A549 (cell line): ENCODE results near the gene PRR19. TPM values are rescaled to one million over a fixed set of nuclear protein-coding genes. Genes with fewer than 3 reads are reported as not detected.

ENCODE experiments used
- ATAC-seq, 2 experiments: fragments of 200-7000 bp in 1 of 2; fragments of >200 bp in 1 of 2; cut with Nextera tagmentation in 1 of 2; cut with Tn5 transposase in 1 of 2; 3 replicates each; pipeline versions ENCODE4 v1.8.0 to v1.9.1; 2018 to 2020; ENCODE audit warnings: mild to moderate bottlenecking in 1 of 2, moderate library complexity in 1 of 2
- CTCF ChIA-PET: fragments of 300-600 bp; sonication (Branson Sonifier 250); formaldehyde crosslinking; extraction: SDS; loops from one replicate; lab custom pipeline; 2021; ENCODE audit warnings: antibody characterized with exemption, inconsistent platforms; lab: Yijun Ruan, JAX
- POLR2A ChIA-PET: fragments of 350-600 bp; formaldehyde crosslinking; extraction: SDS; loops from one replicate; lab custom pipeline; 2021; ENCODE audit warnings: antibody characterized with exemption, inconsistent platforms; lab: Yijun Ruan, JAX
- DNase-seq, 2 experiments: peaks; one replicate each; pipeline versions ENCODE4 v3.0.0 to v3.0.0-alpha.2; 2011 to 2016; ENCODE audit warnings: low read depth in 1 of 2, low spot score in 1 of 2
- FAIRE-seq: peaks from 2 replicates; lab custom pipeline; 2011; peaks lifted over from hg19 to GRCh38; lab: Jason Lieb, UNC
- H3K27ac ChIP-seq, 2 experiments: fragments of >200 bp; sonication (Bioruptor Twin); formaldehyde crosslinking; 3 replicates each; pipeline ENCODE4 v1.5.1; 2016 to 2017
- H3K4me1 ChIP-seq: fragments of >200 bp; sonication (Bioruptor Twin); formaldehyde crosslinking; 3 replicates; pipeline ENCODE4 v1.6.1; 2016
- H3K4me2 ChIP-seq: fragments of >200 bp; sonication (Bioruptor Twin); formaldehyde crosslinking; 3 replicates; pipeline ENCODE4 v1.6.1; 2016
- H3K4me3 ChIP-seq: fragments of >200 bp; sonication (Bioruptor Twin); formaldehyde crosslinking; 3 replicates; pipeline ENCODE4 v1.5.1; 2016
- H3K9me3 ChIP-seq: fragments of >200 bp; sonication (Bioruptor Twin); formaldehyde crosslinking; 3 replicates; pipeline ENCODE4 v1.6.1; 2016
- BHLHE40 ChIP-seq: IDR thresholded peaks from 2 replicates; pipeline ENCODE4 v1.6.1; 2012; ENCODE audit warnings: low read depth, low read length, inconsistent platforms
- CEBPB ChIP-seq, 2 experiments: fragments of >200 bp in 1 of 2; sonication (Bioruptor Twin) in 1 of 2; formaldehyde crosslinking in 1 of 2; IDR thresholded peaks; 2 replicates each; pipeline ENCODE4 v1.6.1; 2012 to 2016
- CHD2 ChIP-seq: fragments of 150-350 bp; IDR thresholded peaks from 2 replicates; pipeline ENCODE4 v1.6.1; 2014; ENCODE audit warnings: low read length; ENCODE audit not compliant: partially characterized antibody
- CHD4 ChIP-seq: fragments of 200-600 bp; sonication (generic); IDR thresholded peaks from 2 replicates; pipeline ENCODE4 v1.6.1; 2016; ENCODE audit warnings: antibody characterized with exemption, mild to moderate bottlenecking, borderline replicate concordance
- ESRRA ChIP-seq: fragments of 150-350 bp; IDR thresholded peaks from 2 replicates; pipeline ENCODE4 v1.6.1; 2014; ENCODE audit warnings: mild to moderate bottlenecking, low read length, borderline replicate concordance
- HOXA7 ChIP-seq: fragments of 250-450 bp; sonication (Bioruptor Pico); IDR thresholded peaks from 2 replicates; pipeline ENCODE4 v1.5.0; 2020; ENCODE audit warnings: mild to moderate bottlenecking, moderate library complexity
- HOXB13 ChIP-seq: fragments of 250-450 bp; sonication (Bioruptor Pico); IDR thresholded peaks from 2 replicates; pipeline ENCODE4 v1.5.0; 2020; ENCODE audit warnings: low read depth, mild to moderate bottlenecking, moderate library complexity
- JUN ChIP-seq, 2 experiments: fragments of >200 bp; sonication (Bioruptor Twin); formaldehyde crosslinking; IDR thresholded peaks; 2 replicates in 1 of 2; 3 replicates in 1 of 2; pipeline ENCODE4 v1.6.1; 2016 to 2017
- MAFK ChIP-seq: fragments of 450-650 bp; IDR thresholded peaks from 2 replicates; pipeline ENCODE4 v1.6.1; 2014; ENCODE audit not compliant: partially characterized antibody
- MAZ ChIP-seq: fragments of 150-350 bp; IDR thresholded peaks from 2 replicates; pipeline ENCODE4 v1.6.1; 2014; ENCODE audit warnings: antibody characterized with exemption, low read depth, low read length, borderline replicate concordance
- MYC ChIP-seq: IDR thresholded peaks from 2 replicates; pipeline ENCODE4 v1.6.1; 2012; ENCODE audit warnings: mild to moderate bottlenecking, inconsistent platforms, low read length, improper control_type of control experiment, borderline replicate concordance
- NFE2L2 ChIP-seq: fragments of 150-350 bp; conservative IDR thresholded peaks from 2 replicates; pipeline ENCODE4 v1.6.1; 2014; ENCODE audit warnings: low read length
- NR3C1 ChIP-seq: fragments of >200 bp; sonication (Bioruptor Twin); formaldehyde crosslinking; IDR thresholded peaks from 3 replicates; pipeline ENCODE4 v1.6.1; 2017
- POLR2AphosphoS2 ChIP-seq: conservative IDR thresholded peaks from 2 replicates; pipeline ENCODE4 v1.6.1; 2012; ENCODE audit warnings: low read length, improper control_type of control experiment, inconsistent platforms
- RAD21 ChIP-seq, 2 experiments: fragments of >200 bp in 1 of 2; sonication (Bioruptor Twin) in 1 of 2; formaldehyde crosslinking in 1 of 2; IDR thresholded peaks in 1 of 2; conservative IDR thresholded peaks in 1 of 2; 2 replicates in 1 of 2; 3 replicates in 1 of 2; pipeline ENCODE4 v1.6.1; 2012 to 2018; ENCODE audit warnings: inconsistent platforms in 1 of 2
- RNF2 ChIP-seq: fragments of 200-600 bp; sonication (generic); IDR thresholded peaks from 2 replicates; pipeline ENCODE4 v1.6.1; 2016; ENCODE audit warnings: low read depth, mild to moderate bottlenecking, antibody characterized with exemption, moderate library complexity, borderline replicate concordance
- SMC3 ChIP-seq: fragments of >200 bp; sonication (Bioruptor Twin); formaldehyde crosslinking; IDR thresholded peaks from 3 replicates; pipeline ENCODE4 v1.6.1; 2018; ENCODE audit warnings: inconsistent platforms
- TP53 ChIP-seq: fragments of 250-450 bp; sonication (Bioruptor Pico); IDR thresholded peaks from 2 replicates; pipeline ENCODE4 v1.5.0; 2021; ENCODE audit warnings: mild to moderate bottlenecking, moderate library complexity
- ZNF302 ChIP-seq: fragments of 250-450 bp; sonication (Bioruptor Pico); IDR thresholded peaks from 2 replicates; pipeline ENCODE4 v1.9.0; 2021; ENCODE audit warnings: inconsistent platforms, mild to moderate bottlenecking, moderate library complexity
- WGBS: methylation state at CpG from one replicate; pipeline ENCODE4 v1.1.6; 2017; ENCODE audit errors: missing lambda C conversion rate; 5-methylcytosine and 5-hydroxymethylcytosine counted together
- polyA plus RNA-seq, 4 experiments: library from polyadenylated mRNA; depleted of rRNA in 3 of 4; stranded (reverse); fragments of >200 nt; fragmentation: RNase III in 1 of 4; extraction: RNeasy Plus Mini Kit Qiagen cat#74134 plus additional on column Dnase treatment in 1 of 4; gene quantifications; 2 replicates in 3 of 4; 3 replicates in 1 of 4; pipeline ENCODE4 v1.2.3, GENCODE V29; 2011 to 2017
- TF ChIP-seq, protein P1 (sequence below): fragments of 250-450 bp; sonication (Bioruptor Pico); IDR thresholded peaks from 2 replicates; pipeline ENCODE4 v1.5.0; 2020; ENCODE audit warnings: low read depth, mild to moderate bottlenecking, moderate library complexity
- TF ChIP-seq, protein P2 (sequence below): fragments of 450-650 bp; IDR thresholded peaks from 2 replicates; pipeline ENCODE4 v1.6.1; 2014; ENCODE audit warnings: antibody characterized with exemption
- TF ChIP-seq, protein P3 (sequence below): fragments of 200-600 bp; sonication (generic); IDR thresholded peaks from 2 replicates; pipeline ENCODE4 v1.6.1; 2016; ENCODE audit warnings: antibody characterized with exemption, mild to moderate bottlenecking, moderate library complexity
- TF ChIP-seq, protein P4 (sequence below): fragments of >200 bp; sonication (Bioruptor Twin); formaldehyde crosslinking; IDR thresholded peaks from 2 replicates; pipeline ENCODE4 v1.6.1; 2016

The PRR19 gene
- polyA plus RNA-seq, 2 of the 4 experiments (the other 2 are of a cell fraction): 1.1 to 4.5 TPM

DNA sequence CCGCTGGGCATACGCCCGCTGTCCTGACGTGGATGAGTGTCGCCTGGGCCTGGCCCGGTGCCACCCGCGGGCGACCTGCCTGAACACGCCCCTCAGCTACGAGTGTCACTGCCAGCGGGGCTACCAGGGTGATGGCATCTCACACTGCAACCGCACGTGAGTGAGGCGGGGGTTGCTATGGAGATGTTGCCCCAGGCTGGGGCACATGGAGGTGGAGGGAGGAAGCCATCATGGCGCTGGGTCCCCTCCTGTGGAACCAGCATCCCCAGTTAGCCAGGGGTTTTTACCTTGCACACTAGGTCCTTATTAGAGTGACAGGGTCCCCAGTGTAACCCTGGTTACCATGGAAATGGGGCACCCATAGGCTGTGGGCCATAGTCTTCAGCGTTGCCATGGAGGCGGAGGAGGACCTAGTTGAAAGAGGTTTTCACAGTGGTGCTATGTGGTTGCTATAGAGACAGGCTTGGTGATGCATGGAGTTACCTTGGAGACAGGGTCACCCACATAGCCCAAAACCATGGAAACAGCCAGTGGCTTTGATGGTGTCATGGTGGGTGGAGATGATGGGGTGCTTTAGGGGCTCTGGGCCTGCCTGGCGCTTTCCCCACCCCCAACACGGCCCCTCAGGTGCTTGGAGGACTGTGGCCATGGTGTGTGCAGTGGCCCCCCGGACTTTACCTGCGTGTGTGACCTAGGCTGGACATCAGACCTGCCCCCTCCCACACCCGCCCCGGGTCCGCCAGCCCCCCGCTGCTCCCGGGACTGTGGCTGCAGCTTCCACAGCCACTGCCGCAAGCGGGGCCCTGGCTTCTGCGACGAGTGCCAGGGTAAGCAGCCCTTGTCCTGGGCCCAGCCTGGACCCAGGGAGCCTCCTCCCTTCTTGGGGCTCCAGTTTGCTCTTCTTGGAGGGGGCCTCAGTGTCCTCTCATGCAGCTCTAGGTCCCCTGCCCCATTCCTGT lies 50.6 kb downstream of the PRR19 start:
- FAIRE-seq: no peak
- POLR2A ChIA-PET: interaction anchor here (0.6 kb wide), 1 partner anchor 21 kb away, joined by 6 read pairs; no protein-coding TSS in a partner anchor
- H3K4me1 ChIP-seq: no peaks in the 10 kb centered on the region
- TF ChIP-seq CHD2: no peak
- TF ChIP-seq, protein P1, sequence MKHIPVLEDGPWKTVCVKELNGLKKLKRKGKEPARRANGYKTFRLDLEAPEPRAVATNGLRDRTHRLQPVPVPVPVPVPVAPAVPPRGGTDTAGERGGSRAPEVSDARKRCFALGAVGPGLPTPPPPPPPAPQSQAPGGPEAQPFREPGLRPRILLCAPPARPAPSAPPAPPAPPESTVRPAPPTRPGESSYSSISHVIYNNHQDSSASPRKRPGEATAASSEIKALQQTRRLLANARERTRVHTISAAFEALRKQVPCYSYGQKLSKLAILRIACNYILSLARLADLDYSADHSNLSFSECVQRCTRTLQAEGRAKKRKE (CRISPR knock-in tag): no peak
- TF ChIP-seq TP53 (CRISPR knock-in tag): no peak
- TF ChIP-seq, protein P2, sequence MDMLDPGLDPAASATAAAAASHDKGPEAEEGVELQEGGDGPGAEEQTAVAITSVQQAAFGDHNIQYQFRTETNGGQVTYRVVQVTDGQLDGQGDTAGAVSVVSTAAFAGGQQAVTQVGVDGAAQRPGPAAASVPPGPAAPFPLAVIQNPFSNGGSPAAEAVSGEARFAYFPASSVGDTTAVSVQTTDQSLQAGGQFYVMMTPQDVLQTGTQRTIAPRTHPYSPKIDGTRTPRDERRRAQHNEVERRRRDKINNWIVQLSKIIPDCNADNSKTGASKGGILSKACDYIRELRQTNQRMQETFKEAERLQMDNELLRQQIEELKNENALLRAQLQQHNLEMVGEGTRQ: no peak
- no peak for TF ChIP-seq HOXB13
- no peak for TF ChIP-seq RNF2
- no peak for TF ChIP-seq CHD4
- no peak for TF ChIP-seq CEBPB (IDR thresholded peaks at IDR 0.05)
- TF ChIP-seq HOXA7 (CRISPR knock-in tag): no peak
- TF ChIP-seq ZNF302 (CRISPR knock-in tag): no peak
- TF ChIP-seq, all 56 proteins: peak for 0
- H3K9me3 ChIP-seq: no peaks in the 10 kb centered on the region
- no peak overlapping the region for H3K4me3 ChIP-seq
- H3K4me2 ChIP-seq: no peak overlapping the region
- WGBS: 90% methylated on average over 22 of the region's 31 CpGs
- H3K27ac ChIP-seq: no peak overlapping the region
- CTCF ChIA-PET: interaction anchor here (1.0 kb wide), 1 partner anchor 48 kb away, joined by 3 read pairs; no protein-coding TSS in a partner anchor
- ATAC-seq: peak; percentile 8 to 47; a peak in 4 of 6 replicates
- DNase-seq: peak in 1 of 2 experiments; percentile 72

DNA sequence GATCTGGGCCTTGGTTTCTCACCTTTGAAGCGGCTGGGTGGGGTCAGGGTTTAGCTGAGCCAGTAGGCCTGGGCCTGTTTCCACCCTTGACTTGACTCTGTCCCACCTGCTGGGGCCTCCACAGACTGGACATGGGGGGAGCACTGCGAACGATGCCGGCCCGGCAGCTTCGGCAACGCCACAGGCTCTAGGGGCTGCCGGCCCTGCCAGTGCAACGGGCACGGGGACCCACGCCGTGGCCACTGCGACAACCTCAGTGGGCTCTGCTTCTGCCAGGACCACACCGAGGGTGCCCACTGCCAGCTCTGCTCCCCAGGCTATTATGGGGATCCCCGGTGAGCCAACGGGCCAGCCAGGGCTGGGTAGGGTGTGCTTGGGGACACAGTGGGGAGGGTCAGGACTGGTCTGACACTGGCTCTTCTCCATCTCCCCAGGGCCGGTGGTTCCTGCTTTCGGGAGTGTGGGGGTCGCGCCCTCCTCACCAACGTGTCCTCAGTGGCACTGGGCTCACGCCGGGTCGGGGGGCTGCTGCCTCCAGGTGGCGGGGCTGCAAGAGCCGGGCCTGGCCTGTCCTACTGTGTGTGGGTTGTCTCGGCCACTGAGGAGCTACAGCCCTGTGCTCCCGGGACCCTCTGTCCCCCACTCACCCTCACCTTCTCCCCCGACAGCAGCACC lies 51.5 kb downstream of the PRR19 start:
- DNase-seq: no peak
- ChIA-PET POLR2A (no interaction called here), CTCF (interaction anchor here (0.8 to 2.5 kb wide), 12 partner anchors 10 to 244 kb away, joined by 3 to 10 read pairs (median 6); no protein-coding TSS in a partner anchor)
- no peak overlapping the region for H3K4me3 ChIP-seq
- H3K27ac ChIP-seq: no peak overlapping the region
- WGBS: 91% methylated on average over 29 of the region's 29 CpGs
- TF ChIP-seq ZNF302 (CRISPR knock-in tag) (no peak), MAZ (no peak), MAFK (no peak), SMC3 (no peak)
- TF ChIP-seq, all 56 proteins: peak for 0
- Histone ChIP-seq H3K9me3 (no peaks in the 10 kb centered on the region), H3K4me1 (no peaks in the 10 kb centered on the region), H3K4me2 (no peak overlapping the region)
- ATAC-seq (no peak), FAIRE-seq (no peak)

DNA sequence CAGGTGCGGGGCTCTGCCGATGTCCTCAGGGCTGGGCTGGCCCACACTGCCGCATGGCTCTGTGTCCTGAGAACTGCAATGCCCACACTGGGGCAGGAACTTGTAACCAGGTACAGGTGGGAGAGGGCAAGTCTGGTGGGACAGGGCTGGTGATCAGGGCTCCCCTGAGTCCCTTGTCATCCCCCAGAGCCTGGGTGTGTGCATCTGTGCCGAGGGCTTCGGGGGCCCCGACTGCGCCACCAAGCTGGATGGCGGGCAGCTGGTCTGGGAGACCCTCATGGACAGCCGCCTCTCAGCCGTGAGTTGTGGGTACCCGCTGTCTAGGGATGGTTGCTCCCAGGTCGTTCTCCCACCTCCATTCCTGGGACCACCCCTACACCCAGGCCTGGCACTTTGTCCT lies 54.0 kb downstream of the PRR19 start:
- Histone ChIP-seq H3K4me3 (no peak overlapping the region), H3K27ac (no peak overlapping the region), H3K9me3 (no peaks in the 10 kb centered on the region), H3K4me1 (no peaks in the 10 kb centered on the region), H3K4me2 (no peak overlapping the region)
- 91% methylated on average over 12 of the region's 12 CpGs for WGBS
- POLR2A ChIA-PET: no interaction called here
- DNase-seq: no peak
- no peak for ATAC-seq
- FAIRE-seq: no peak
- CTCF ChIA-PET: interaction anchor here (0.9 to 2.5 kb wide), 8 partner anchors 8 to 247 kb away, joined by 3 to 10 read pairs (median 4); partner anchors contain the start of gene POU2F2
- TF ChIP-seq JUN (IDR thresholded peaks at IDR 0.05) (no peak), SMC3 (no peak), ZNF302 (CRISPR knock-in tag) (no peak), MYC (no peak), NR3C1 (no peak), ESRRA (no peak), NFE2L2 (no peak), CHD4 (no peak), BHLHE40 (no peak), HOXA7 (CRISPR knock-in tag) (no peak), RAD21 (conservative IDR thresholded peaks at IDR 0.05 in 1 of 2, IDR thresholded peaks at IDR 0.05 in 1 of 2) (no peak), POLR2AphosphoS2 (no peak)
- TF ChIP-seq, protein P3, sequence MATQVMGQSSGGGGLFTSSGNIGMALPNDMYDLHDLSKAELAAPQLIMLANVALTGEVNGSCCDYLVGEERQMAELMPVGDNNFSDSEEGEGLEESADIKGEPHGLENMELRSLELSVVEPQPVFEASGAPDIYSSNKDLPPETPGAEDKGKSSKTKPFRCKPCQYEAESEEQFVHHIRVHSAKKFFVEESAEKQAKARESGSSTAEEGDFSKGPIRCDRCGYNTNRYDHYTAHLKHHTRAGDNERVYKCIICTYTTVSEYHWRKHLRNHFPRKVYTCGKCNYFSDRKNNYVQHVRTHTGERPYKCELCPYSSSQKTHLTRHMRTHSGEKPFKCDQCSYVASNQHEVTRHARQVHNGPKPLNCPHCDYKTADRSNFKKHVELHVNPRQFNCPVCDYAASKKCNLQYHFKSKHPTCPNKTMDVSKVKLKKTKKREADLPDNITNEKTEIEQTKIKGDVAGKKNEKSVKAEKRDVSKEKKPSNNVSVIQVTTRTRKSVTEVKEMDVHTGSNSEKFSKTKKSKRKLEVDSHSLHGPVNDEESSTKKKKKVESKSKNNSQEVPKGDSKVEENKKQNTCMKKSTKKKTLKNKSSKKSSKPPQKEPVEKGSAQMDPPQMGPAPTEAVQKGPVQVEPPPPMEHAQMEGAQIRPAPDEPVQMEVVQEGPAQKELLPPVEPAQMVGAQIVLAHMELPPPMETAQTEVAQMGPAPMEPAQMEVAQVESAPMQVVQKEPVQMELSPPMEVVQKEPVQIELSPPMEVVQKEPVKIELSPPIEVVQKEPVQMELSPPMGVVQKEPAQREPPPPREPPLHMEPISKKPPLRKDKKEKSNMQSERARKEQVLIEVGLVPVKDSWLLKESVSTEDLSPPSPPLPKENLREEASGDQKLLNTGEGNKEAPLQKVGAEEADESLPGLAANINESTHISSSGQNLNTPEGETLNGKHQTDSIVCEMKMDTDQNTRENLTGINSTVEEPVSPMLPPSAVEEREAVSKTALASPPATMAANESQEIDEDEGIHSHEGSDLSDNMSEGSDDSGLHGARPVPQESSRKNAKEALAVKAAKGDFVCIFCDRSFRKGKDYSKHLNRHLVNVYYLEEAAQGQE: no peak
- TF ChIP-seq, protein P4, sequence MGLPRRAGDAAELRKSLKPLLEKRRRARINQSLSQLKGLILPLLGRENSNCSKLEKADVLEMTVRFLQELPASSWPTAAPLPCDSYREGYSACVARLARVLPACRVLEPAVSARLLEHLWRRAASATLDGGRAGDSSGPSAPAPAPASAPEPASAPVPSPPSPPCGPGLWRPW: no peak
- TF ChIP-seq, protein P1 (CRISPR knock-in tag): no peak
